MCF 10A (cell line): Measurements from ENCODE around the gene COBL. TPM values are rescaled to one million over a fixed set of nuclear protein-coding genes. Genes with fewer than 3 reads are reported as not detected.

Source experiments
- BruUV-seq: library from RNA; stranded (reverse); fragments of 400-500 nt; replicated peaks from 2 replicates; lab custom pipeline; 2021; lab: Mats Ljungman, UMichigan
- CTCF ChIA-PET: fragments of 300-600 bp; sonication (Branson Sonifier 250); formaldehyde crosslinking; extraction: SDS; loops from one replicate; lab custom pipeline; 2021; ENCODE audit warnings: antibody characterized with exemption, inconsistent platforms; lab: Yijun Ruan, JAX
- POLR2A ChIA-PET: fragments of 300-600, 350-650 bp; sonication (Branson Sonifier 250); formaldehyde crosslinking; extraction: SDS; loops from one replicate; lab custom pipeline; 2020; ENCODE audit warnings: antibody characterized with exemption, inconsistent platforms; lab: Yijun Ruan, JAX
- DNase-seq: peaks from one replicate; pipeline ENCODE4 v3.0.0-alpha.2; 2018; ENCODE audit not compliant: unreplicated experiment
- H3K27ac Mint-ChIP-seq: one replicate; pipeline ENCODE4 v1.8.0; 2022; ENCODE audit warnings: mild to moderate bottlenecking, low read depth, mixed read lengths; ENCODE audit not compliant: unreplicated experiment
- H3K27me3 Mint-ChIP-seq: one replicate; pipeline ENCODE4 v1.8.0; 2022; ENCODE audit warnings: mixed read lengths; ENCODE audit not compliant: insufficient read depth, unreplicated experiment
- H3K36me3 Mint-ChIP-seq: one replicate; pipeline ENCODE4 v1.8.0; 2022; ENCODE audit warnings: mild to moderate bottlenecking, moderate library complexity, mixed read lengths; ENCODE audit not compliant: insufficient read depth, unreplicated experiment
- H3K4me1 Mint-ChIP-seq: one replicate; pipeline ENCODE4 v1.8.0; 2022; ENCODE audit warnings: mixed read lengths; ENCODE audit not compliant: insufficient read depth, unreplicated experiment
- H3K4me3 Mint-ChIP-seq: one replicate; pipeline ENCODE4 v1.8.0; 2022; ENCODE audit warnings: mild to moderate bottlenecking, moderate library complexity, mixed read lengths; ENCODE audit not compliant: unreplicated experiment
- H3K9me3 Mint-ChIP-seq: one replicate; pipeline ENCODE4 v1.8.0; 2022; ENCODE audit warnings: mixed read lengths; ENCODE audit not compliant: unreplicated experiment
- CTCF ChIP-seq: fragments of 200-600 bp; IDR thresholded peaks from one replicate; pipeline ENCODE4 v1.8.0; 2022; ENCODE audit warnings: antibody characterized with exemption, mild to moderate bottlenecking; ENCODE audit not compliant: unreplicated experiment
- intact Hi-C: fragments of 100-400 bp; cut with micrococcal nuclease; formaldehyde crosslinking; loops from 2 replicates; pipeline ENCODE4 v1.14.1; 2022
- total RNA-seq: library from RNA; stranded (reverse); gene quantifications from 2 replicates; pipeline ENCODE4 v1.2.3, GENCODE V29; 2022

Gene COBL
- total RNA-seq, 1 experiment from 2014 or later = 12.3 TPM

- BruUV-seq = no TSS peak
- peaks cover 12% of the 10 kb centered on the region for H3K27me3 Mint-ChIP-seq
- peaks cover under 1% of the 10 kb centered on the region for H3K36me3 Mint-ChIP-seq
- peaks cover 7% of the 10 kb centered on the region for H3K4me1 Mint-ChIP-seq
- intact Hi-C loops = no loop called here
- H3K9me3 Mint-ChIP-seq = no peaks in the 10 kb centered on the region
- no peak for TF ChIP-seq CTCF
- ChIA-PET POLR2A (interaction anchor here (0.7 kb wide), 1 partner anchor 29 kb away, joined by 3 read pairs; no protein-coding TSS in a partner anchor), CTCF (no interaction called here)
- no peak overlapping the region for H3K27ac Mint-ChIP-seq
- DNase-seq = no peak
- no peak overlapping the region for H3K4me3 Mint-ChIP-seq
Measured at GRCh38 chr7:51013861-51014511, 302.6 kb downstream of the COBL start.

GRCh38 chr7:51013218-51013786 lies 303.3 kb downstream of the COBL start:
- no peak for DNase-seq
- CTCF ChIA-PET = no interaction called here
- intact Hi-C loops = no loop called here
- no peaks in the 10 kb centered on the region for H3K36me3 Mint-ChIP-seq
- H3K4me3 Mint-ChIP-seq = no peak overlapping the region
- H3K9me3 Mint-ChIP-seq = no peaks in the 10 kb centered on the region
- peaks cover 12% of the 10 kb centered on the region for H3K27me3 Mint-ChIP-seq
- H3K4me1 Mint-ChIP-seq = peaks cover 6% of the 10 kb centered on the region
- TF ChIP-seq CTCF = no peak
- H3K27ac Mint-ChIP-seq = no peak overlapping the region
- BruUV-seq = no TSS peak
- POLR2A ChIA-PET = interaction anchor here (0.7 kb wide), 1 partner anchor 28 kb away, joined by 3 read pairs; no protein-coding TSS in a partner anchor

DNA sequence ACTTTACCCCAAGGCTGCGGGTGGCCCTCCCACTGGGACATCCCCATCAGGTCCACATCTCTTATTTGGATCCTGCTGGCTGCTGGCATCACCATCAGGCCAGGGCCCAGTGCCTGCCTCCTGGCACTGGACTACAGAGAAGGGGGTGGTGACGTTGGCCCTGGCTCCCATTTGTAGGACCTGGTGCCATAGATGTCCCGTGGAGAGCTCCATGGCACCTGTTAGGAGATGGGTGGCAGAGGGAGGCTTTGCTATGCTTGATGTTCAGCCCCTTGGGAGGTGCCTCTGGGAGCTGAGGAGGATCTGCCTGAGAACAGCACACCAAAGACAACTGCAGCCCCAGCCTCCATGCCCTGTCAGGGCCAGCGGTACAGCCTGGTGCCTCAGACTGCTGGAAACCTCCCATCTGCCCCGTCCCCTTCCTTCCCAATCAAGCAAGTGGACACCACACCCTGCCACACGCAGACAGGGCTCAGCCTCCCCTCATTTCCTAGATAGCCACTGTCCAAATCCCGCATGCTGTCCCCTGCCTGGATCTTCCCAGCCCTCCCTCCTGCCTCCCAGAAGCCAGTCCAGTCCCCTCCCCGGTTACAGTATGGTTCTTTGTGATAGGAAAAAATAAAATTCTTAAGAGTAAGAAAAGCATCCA lies 303.9 kb downstream of the COBL start:
- Mint-ChIP-seq H3K36me3 (no peaks in the 10 kb centered on the region), H3K9me3 (no peaks in the 10 kb centered on the region), H3K27me3 (peaks cover 12% of the 10 kb centered on the region), H3K4me3 (no peak overlapping the region), H3K27ac (no peak overlapping the region), H3K4me1 (peaks cover 6% of the 10 kb centered on the region)
- no peak for TF ChIP-seq CTCF
- no peak for DNase-seq
- intact Hi-C loops = no loop called here
- ChIA-PET CTCF (no interaction called here), POLR2A (no interaction called here)
- BruUV-seq = no TSS peak

DNA sequence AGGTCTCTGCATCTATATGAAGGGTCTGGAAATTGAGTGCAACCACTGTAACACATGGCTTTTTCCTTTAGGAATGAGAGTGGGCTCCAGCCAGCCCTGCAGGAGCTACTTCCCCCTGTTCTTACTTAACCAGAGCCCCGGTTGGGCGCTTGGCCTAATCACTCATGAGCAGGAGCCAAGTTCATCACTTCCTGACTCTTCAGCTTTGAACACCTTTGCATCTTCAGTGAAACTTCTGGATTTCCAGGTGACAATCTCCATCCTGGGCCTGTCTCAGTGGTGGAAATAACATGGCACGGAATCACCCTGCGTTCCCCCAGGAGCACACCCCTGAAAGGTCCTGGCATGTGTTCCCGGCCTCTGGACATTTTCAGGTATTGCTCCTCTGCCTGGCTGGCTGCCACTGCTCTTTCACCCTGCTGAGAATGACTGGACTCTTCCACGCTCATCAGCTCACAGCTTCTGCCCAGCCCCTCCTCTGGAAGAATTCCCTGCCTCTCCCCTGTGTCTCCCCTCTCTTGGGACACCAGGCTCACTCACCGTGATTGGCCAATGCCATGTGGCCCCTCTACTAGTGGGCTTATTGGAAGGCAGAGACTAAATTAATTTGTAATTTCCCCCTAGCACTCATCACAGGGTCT lies 304.8 kb downstream of the COBL start:
- ChIA-PET POLR2A (interaction anchor here (0.7 kb wide), 1 partner anchor 181 kb away, joined by 5 read pairs; no protein-coding TSS in a partner anchor), CTCF (interaction anchor here (0.6 kb wide), 1 partner anchor 17 kb away, joined by 3 read pairs; no protein-coding TSS in a partner anchor)
- H3K27ac Mint-ChIP-seq = no peak overlapping the region
- no peak for TF ChIP-seq CTCF
- H3K4me1 Mint-ChIP-seq = peaks cover 6% of the 10 kb centered on the region
- no peaks in the 10 kb centered on the region for H3K36me3 Mint-ChIP-seq
- peak; percentile 51 for DNase-seq
- H3K27me3 Mint-ChIP-seq = peaks cover 12% of the 10 kb centered on the region
- BruUV-seq = no TSS peak
- no peaks in the 10 kb centered on the region for H3K9me3 Mint-ChIP-seq
- H3K4me3 Mint-ChIP-seq = no peak overlapping the region
- intact Hi-C loops = no loop called here
